ENCODE results near the gene GRIN2D. TPM values are rescaled to one million over a fixed set of nuclear protein-coding genes. Genes with fewer than 3 reads are reported as not detected.
A peak's percentile ranks its signal among the peaks of the same experiment; 100 is the strongest.

The GRIN2D gene
- polyA plus RNA-seq, 3 donors = 0.13 to 0.29 TPM; not detected in 1

GRCh38 chr19:48401287-48401686 lies 7.8 kb downstream of the GRIN2D start:
- 77% methylated on average over 5 of the region's 5 CpGs for WGBS (ENCODE audit: insufficient coverage)
- Histone ChIP-seq H3K4me2 (replicated peaks; ENCODE audit: extremely low read depth, low read length, poor library complexity, severe bottlenecking) (no peak overlapping the region), H3K4me3 (replicated peaks in 1 of 3; ENCODE audit: low read depth in 2 of 3, low read length in 3 of 3) (no peak overlapping the region), H3K9ac (ENCODE audit: insufficient read depth, low read length, poor library complexity, severe bottlenecking) (no peak overlapping the region), H3K27me3 (ENCODE audit: control insufficient read depth in 2 of 2, insufficient read depth in 2 of 2, low read length in 2 of 2) (peaks cover 15 to 18% of the 10 kb centered on the region in 2 donors), H4K20me1 (ENCODE audit: insufficient read depth, low read length) (no peaks in the 10 kb centered on the region), H3K79me2 (ENCODE audit: insufficient read depth, low read length) (no peaks in the 10 kb centered on the region), H3K36me3 (replicated peaks in 1 of 2; ENCODE audit: control insufficient read depth in 1 of 2, insufficient read depth in 2 of 2, low read length in 2 of 2) (no peaks in the 10 kb centered on the region), H3K9me3 (replicated peaks in 1 of 2; ENCODE audit: control insufficient read depth in 1 of 2, insufficient read depth in 1 of 2, low read length in 2 of 2) (peaks cover 0 to 4% of the 10 kb centered on the region in 2 donors), H3K27ac (ENCODE audit: low read depth in 1 of 2, low read length in 2 of 2) (no peak overlapping the region), H2AFZ (ENCODE audit: insufficient read depth, low read depth, low read length, poor library complexity, severe bottlenecking) (no peak overlapping the region), H3K4me1 (ENCODE audit: control insufficient read depth in 1 of 2, insufficient read depth in 2 of 2, low read length in 2 of 2) (peaks cover 32 to 39% of the 10 kb centered on the region in 2 donors)
- Mint-ChIP-seq H3K4me1 (peaks cover 41% of the 10 kb centered on the region), H3K4me3 (no peak overlapping the region), H3K27ac (no peak overlapping the region), H3K36me3 (peaks cover 0 to 7% of the 10 kb centered on the region in 2 donors), H3K9me3 (peaks cover 2 to 23% (median 13%) of the 10 kb centered on the region in 7 donors), H3K27me3 (ENCODE audit: low read depth in 3 of 3) (peaks cover 21 to 24% (median 24%) of the 10 kb centered on the region in 3 donors)
- intact Hi-C loops (cut with micrococcal nuclease) = no loop called here
- no peak for DNase-seq
- TF ChIP-seq, protein P1, sequence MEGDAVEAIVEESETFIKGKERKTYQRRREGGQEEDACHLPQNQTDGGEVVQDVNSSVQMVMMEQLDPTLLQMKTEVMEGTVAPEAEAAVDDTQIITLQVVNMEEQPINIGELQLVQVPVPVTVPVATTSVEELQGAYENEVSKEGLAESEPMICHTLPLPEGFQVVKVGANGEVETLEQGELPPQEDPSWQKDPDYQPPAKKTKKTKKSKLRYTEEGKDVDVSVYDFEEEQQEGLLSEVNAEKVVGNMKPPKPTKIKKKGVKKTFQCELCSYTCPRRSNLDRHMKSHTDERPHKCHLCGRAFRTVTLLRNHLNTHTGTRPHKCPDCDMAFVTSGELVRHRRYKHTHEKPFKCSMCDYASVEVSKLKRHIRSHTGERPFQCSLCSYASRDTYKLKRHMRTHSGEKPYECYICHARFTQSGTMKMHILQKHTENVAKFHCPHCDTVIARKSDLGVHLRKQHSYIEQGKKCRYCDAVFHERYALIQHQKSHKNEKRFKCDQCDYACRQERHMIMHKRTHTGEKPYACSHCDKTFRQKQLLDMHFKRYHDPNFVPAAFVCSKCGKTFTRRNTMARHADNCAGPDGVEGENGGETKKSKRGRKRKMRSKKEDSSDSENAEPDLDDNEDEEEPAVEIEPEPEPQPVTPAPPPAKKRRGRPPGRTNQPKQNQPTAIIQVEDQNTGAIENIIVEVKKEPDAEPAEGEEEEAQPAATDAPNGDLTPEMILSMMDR (IDR thresholded peaks at IDR 0.05) = no peak

GRCh38 chr19:48403606-48404005 lies 10.1 kb downstream of the GRIN2D start:
- no peaks in the 10 kb centered on the region for H3K27me3 ChIP-seq (ENCODE audit: control insufficient read depth in 2 of 2, insufficient read depth in 2 of 2, low read length in 2 of 2)
- no peaks in the 10 kb centered on the region for H3K79me2 ChIP-seq (ENCODE audit: insufficient read depth, low read length)

More at GRCh38 chr19:48403606-48404005, 10.1 kb downstream of the GRIN2D start:
- no peak overlapping the region for H3K4me3 ChIP-seq (replicated peaks in 1 of 3; ENCODE audit: low read depth in 2 of 3, low read length in 3 of 3)
- Mint-ChIP-seq H3K4me3 (no peak overlapping the region), H3K27me3 (ENCODE audit: low read depth in 3 of 3) (peaks cover 7 to 16% (median 12%) of the 10 kb centered on the region in 3 donors), H3K4me1 (peaks cover 25% of the 10 kb centered on the region), H3K36me3 (no peaks in the 10 kb centered on the region), H3K9me3 (peaks cover 2 to 10% (median 7%) of the 10 kb centered on the region in 7 donors), H3K27ac (peak overlapping the region in 2 of 7 donors; percentile 27 to 54)
- intact Hi-C loops (cut with micrococcal nuclease) = no loop called here
- H2AFZ ChIP-seq (ENCODE audit: insufficient read depth, low read depth, low read length, poor library complexity, severe bottlenecking) = no peak overlapping the region
- peaks cover 19% of the 10 kb centered on the region in 2 donors for H3K4me1 ChIP-seq (ENCODE audit: control insufficient read depth in 1 of 2, insufficient read depth in 2 of 2, low read length in 2 of 2)
- H3K9me3 ChIP-seq (replicated peaks in 1 of 2; ENCODE audit: control insufficient read depth in 1 of 2, insufficient read depth in 1 of 2, low read length in 2 of 2) = peaks cover 0 to 4% of the 10 kb centered on the region in 2 donors
- H3K9ac ChIP-seq (ENCODE audit: insufficient read depth, low read length, poor library complexity, severe bottlenecking) = no peak overlapping the region
- TF ChIP-seq, protein P1 (IDR thresholded peaks at IDR 0.05) = no peak
- H3K36me3 ChIP-seq (replicated peaks in 1 of 2; ENCODE audit: control insufficient read depth in 1 of 2, insufficient read depth in 2 of 2, low read length in 2 of 2) = no peaks in the 10 kb centered on the region
- H4K20me1 ChIP-seq (ENCODE audit: insufficient read depth, low read length) = no peaks in the 10 kb centered on the region
- no peak overlapping the region for H3K27ac ChIP-seq (ENCODE audit: low read depth in 1 of 2, low read length in 2 of 2)
- DNase-seq = peak; percentile 46 to 71 (median 67)
- H3K4me2 ChIP-seq (replicated peaks; ENCODE audit: extremely low read depth, low read length, poor library complexity, severe bottlenecking) = no peak overlapping the region
- 35% methylated on average over 2 of the region's 3 CpGs for WGBS (ENCODE audit: insufficient coverage)
